ENCODE data around the gene DENND6B.

GRCh38 chr22:50338042-50338573 is 11.3 kb upstream of the DENND6B start:
- no peak for TF ChIP-seq CTCF (IDR thresholded peaks at IDR 0.05 in 2 of 3, conservative IDR thresholded peaks at IDR 0.05 in 1 of 3; ENCODE audit: borderline replicate concordance in 1 of 3, insufficient read depth in 1 of 3, low read depth in 2 of 3, low read length in 2 of 3)
- no peak for TF ChIP-seq MAX (IDR thresholded peaks at IDR 0.05)
- TF ChIP-seq FOSL1 (IDR thresholded peaks at IDR 0.05; ENCODE audit: low read depth): no peak
- no peak for TF ChIP-seq EGR1 (IDR thresholded peaks at IDR 0.05; ENCODE audit: low read depth)
- no peak for TF ChIP-seq EZH2phosphoT487 (IDR thresholded peaks at IDR 0.05; ENCODE audit: borderline replicate concordance)
- TF ChIP-seq EZH2 (IDR thresholded peaks at IDR 0.05): no peak
- no peak for TF ChIP-seq ZFX (IDR thresholded peaks at IDR 0.05)
- TF ChIP-seq, protein P1, sequence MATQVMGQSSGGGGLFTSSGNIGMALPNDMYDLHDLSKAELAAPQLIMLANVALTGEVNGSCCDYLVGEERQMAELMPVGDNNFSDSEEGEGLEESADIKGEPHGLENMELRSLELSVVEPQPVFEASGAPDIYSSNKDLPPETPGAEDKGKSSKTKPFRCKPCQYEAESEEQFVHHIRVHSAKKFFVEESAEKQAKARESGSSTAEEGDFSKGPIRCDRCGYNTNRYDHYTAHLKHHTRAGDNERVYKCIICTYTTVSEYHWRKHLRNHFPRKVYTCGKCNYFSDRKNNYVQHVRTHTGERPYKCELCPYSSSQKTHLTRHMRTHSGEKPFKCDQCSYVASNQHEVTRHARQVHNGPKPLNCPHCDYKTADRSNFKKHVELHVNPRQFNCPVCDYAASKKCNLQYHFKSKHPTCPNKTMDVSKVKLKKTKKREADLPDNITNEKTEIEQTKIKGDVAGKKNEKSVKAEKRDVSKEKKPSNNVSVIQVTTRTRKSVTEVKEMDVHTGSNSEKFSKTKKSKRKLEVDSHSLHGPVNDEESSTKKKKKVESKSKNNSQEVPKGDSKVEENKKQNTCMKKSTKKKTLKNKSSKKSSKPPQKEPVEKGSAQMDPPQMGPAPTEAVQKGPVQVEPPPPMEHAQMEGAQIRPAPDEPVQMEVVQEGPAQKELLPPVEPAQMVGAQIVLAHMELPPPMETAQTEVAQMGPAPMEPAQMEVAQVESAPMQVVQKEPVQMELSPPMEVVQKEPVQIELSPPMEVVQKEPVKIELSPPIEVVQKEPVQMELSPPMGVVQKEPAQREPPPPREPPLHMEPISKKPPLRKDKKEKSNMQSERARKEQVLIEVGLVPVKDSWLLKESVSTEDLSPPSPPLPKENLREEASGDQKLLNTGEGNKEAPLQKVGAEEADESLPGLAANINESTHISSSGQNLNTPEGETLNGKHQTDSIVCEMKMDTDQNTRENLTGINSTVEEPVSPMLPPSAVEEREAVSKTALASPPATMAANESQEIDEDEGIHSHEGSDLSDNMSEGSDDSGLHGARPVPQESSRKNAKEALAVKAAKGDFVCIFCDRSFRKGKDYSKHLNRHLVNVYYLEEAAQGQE (IDR thresholded peaks at IDR 0.05; ENCODE audit: low read depth): no peak
- no peak for TF ChIP-seq SP1 (IDR thresholded peaks at IDR 0.05; ENCODE audit: low read depth)
- no peak for TF ChIP-seq RAD21 (IDR thresholded peaks at IDR 0.05; ENCODE audit: low read depth)
- TF ChIP-seq JUND (IDR thresholded peaks at IDR 0.05): no peak
- no peak for TF ChIP-seq POLR2AphosphoS5 (IDR thresholded peaks at IDR 0.05; ENCODE audit: low read depth, low read length)
- TF ChIP-seq POLR2A (IDR thresholded peaks at IDR 0.05; ENCODE audit: borderline replicate concordance, extremely low read depth, insufficient read depth, insufficient read length): no peak
- no peak for TF ChIP-seq ZNF274 (IDR thresholded peaks at IDR 0.05; ENCODE audit: low read depth, low read length)
